HepG2 (cell line): ENCODE measurements around the gene MEAF6. TPM values are rescaled to one million over a fixed set of nuclear protein-coding genes. Genes with fewer than 3 reads are reported as not detected.

ENCODE experiments used
- ATAC-seq: fragments of 200-7000 bp; cut with Tn5 transposase; 3 replicates; pipeline ENCODE4 v1.9.1; 2020; ENCODE audit warnings: mild to moderate bottlenecking, moderate library complexity
- BruUV-seq: library from RNA; stranded (reverse); fragments of 400-500 nt; replicated peaks from 2 replicates; lab custom pipeline; 2021; lab: Mats Ljungman, UMichigan
- CTCF ChIA-PET: fragments of 300-600 bp; formaldehyde crosslinking; extraction: SDS; loops from one replicate; lab custom pipeline; 2021; ENCODE audit warnings: low total read pairs, inconsistent platforms, low intra/inter-chr PET ratio; lab: Yijun Ruan, JAX
- POLR2A ChIA-PET: fragments of 350-600 bp; sonication (Branson Sonifier 250); formaldehyde crosslinking; loops from one replicate; lab custom pipeline; 2020; ENCODE audit warnings: antibody characterized with exemption, inconsistent platforms; lab: Yijun Ruan, JAX
- DNase-seq: peaks from one replicate; pipeline ENCODE4 v3.0.0-alpha.2; 2015; ENCODE audit warnings: low spot score
- FAIRE-seq: peaks from 3 replicates; lab custom pipeline; 2011; peaks lifted over from hg19 to GRCh38; lab: Jason Lieb, UNC
- H2AFZ ChIP-seq: one replicate; pipeline ENCODE4 v1.6.1; 2011; ENCODE audit warnings: low read length, inconsistent platforms
- H3K27ac ChIP-seq: fragments of 300-600 bp; 3 replicates; pipeline ENCODE4 v1.8.0; 2011; ENCODE audit warnings: mixed run types, mild to moderate bottlenecking, mixed read lengths, low read length, inconsistent platforms; ENCODE audit not compliant: insufficient read depth; ENCODE audit errors: extremely low read length
- H3K27me3 ChIP-seq, 2 experiments: fragments of 200-600 bp in 1 of 2; 2 replicates in 1 of 2; 3 replicates in 1 of 2; pipeline versions ENCODE4 v1.6.0 to v1.8.0; 2011; ENCODE audit warnings: low read length in 2 of 2, mild to moderate bottlenecking in 2 of 2, moderate library complexity in 2 of 2, inconsistent platforms in 1 of 2; ENCODE audit not compliant: insufficient read depth in 2 of 2, control insufficient read depth in 1 of 2
- H3K36me3 ChIP-seq, 2 experiments: fragments of 200-600 bp in 1 of 2; replicated peaks in 1 of 2; 2 replicates in 1 of 2; 3 replicates in 1 of 2; pipeline versions ENCODE4 v1.5.1 to v1.8.0; 2011; ENCODE audit warnings: low read length in 2 of 2, inconsistent platforms in 1 of 2; ENCODE audit not compliant: insufficient read depth in 2 of 2, control insufficient read depth in 1 of 2
- H3K4me1 ChIP-seq: 2 replicates; pipeline ENCODE4 v1.5.1; 2012; ENCODE audit warnings: low read length, inconsistent platforms; ENCODE audit not compliant: insufficient read depth
- H3K4me2 ChIP-seq: 2 replicates; pipeline ENCODE4 v1.6.0; 2011; ENCODE audit warnings: low read depth, low read length, inconsistent platforms
- H3K4me3 ChIP-seq, 3 experiments: fragments of 200-600 bp in 1 of 3; sonication (generic), shearing (Covaris generic) in 1 of 3; replicated peaks in 1 of 3; 2 replicates each; pipeline ENCODE4 v1.5.1; 2011 to 2016; ENCODE audit warnings: low read length in 3 of 3, inconsistent platforms in 2 of 3, low read depth in 2 of 3, mild to moderate bottlenecking in 2 of 3, control low read depth in 1 of 3, mixed read lengths in 1 of 3; ENCODE audit not compliant: insufficient read depth in 1 of 3
- H3K79me2 ChIP-seq: one replicate; pipeline ENCODE4 v1.6.1; 2011; ENCODE audit warnings: low read length, inconsistent platforms; ENCODE audit not compliant: insufficient read depth
- H3K9ac ChIP-seq: 2 replicates; pipeline ENCODE4 v1.6.0; 2011; ENCODE audit warnings: mild to moderate bottlenecking, low read depth, low read length, inconsistent platforms; ENCODE audit not compliant: insufficient read depth
- H3K9me3 ChIP-seq: 2 replicates; pipeline ENCODE4 v1.5.1; 2012; ENCODE audit warnings: mild to moderate bottlenecking, low read length
- H4K20me1 ChIP-seq: 2 replicates; pipeline ENCODE4 v1.6.0; 2011; ENCODE audit warnings: inconsistent platforms, mild to moderate bottlenecking, low read length, moderate library complexity; ENCODE audit not compliant: insufficient read depth
- FOXO4 ChIP-seq: sonication (generic); formaldehyde crosslinking; conservative IDR thresholded peaks from 2 replicates; pipeline ENCODE4 v1.8.1; 2023; ENCODE audit warnings: missing genetic modification reagents
- MYC ChIP-seq: sonication (generic); formaldehyde crosslinking; IDR thresholded peaks from 2 replicates; pipeline ENCODE4 v1.9.0; 2021; ENCODE audit warnings: missing genetic modification reagents, borderline replicate concordance
- NFE2 ChIP-seq: sonication (generic); formaldehyde crosslinking; IDR thresholded peaks from 2 replicates; pipeline ENCODE4 v1.4.0; 2020; ENCODE audit warnings: missing genetic modification reagents
- SNAI1 ChIP-seq: sonication (generic); formaldehyde crosslinking; IDR thresholded peaks from 2 replicates; pipeline ENCODE4 v1.5.0; 2020; ENCODE audit warnings: mild to moderate bottlenecking, missing genetic modification reagents, borderline replicate concordance
- ZBTB8A ChIP-seq: sonication (generic); formaldehyde crosslinking; IDR thresholded peaks from 2 replicates; pipeline ENCODE4 v1.4.0; 2020; ENCODE audit warnings: mild to moderate bottlenecking, low read depth, missing genetic modification reagents, borderline replicate concordance
- ZNF383 ChIP-seq: sonication (generic); formaldehyde crosslinking; IDR thresholded peaks from 2 replicates; pipeline ENCODE4 v1.4.0; 2020; ENCODE audit warnings: missing genetic modification reagents, mild to moderate bottlenecking, borderline replicate concordance
- WGBS: methylation state at CpG from one replicate; pipeline ENCODE4 v1.1.6; 2017; ENCODE audit warnings: low lambda C conversion rate; 5-methylcytosine and 5-hydroxymethylcytosine counted together
- in situ Hi-C: cut with HindIII; loops from 2 replicates; pipeline ENCODE4 v1.10.0; 2017; ENCODE audit warnings: low pct_unique_long_range_greater_than_20kb; ENCODE audit not compliant: extremely low pct_ligation_motif_present
- intact Hi-C: fragments of 100-400 bp; cut with micrococcal nuclease; formaldehyde crosslinking; loops from one replicate; pipeline ENCODE4 v1.10.0; 2022; ENCODE audit not compliant: unreplicated experiment
- polyA plus RNA-seq, 8 experiments: library from polyadenylated mRNA; depleted of rRNA in 3 of 8; stranded (reverse) in 7 of 8; unstranded in 1 of 8; fragments of >200 nt; fragmentation: Illumina TruSeq in 4 of 8; extraction: Trizol in 4 of 8; gene quantifications; 2 replicates each; pipeline versions ENCODE4 v1.2.1 to v1.2.3, GENCODE V29; 2011 to 2016; ENCODE audit warnings: low read depth in 4 of 8, missing spikeins in 1 of 8, mixed read lengths in 1 of 8; ENCODE audit not compliant: insufficient read depth in 1 of 8
- total RNA-seq, 5 experiments: library from RNA; depleted of rRNA; stranded (reverse); fragments of >200 nt; fragmentation: Illumina TruSeq; extraction: Trizol; gene quantifications; 2 replicates each; pipeline ENCODE4 v1.2.3, GENCODE V29; 2016; ENCODE audit warnings: low read depth in 1 of 5
- TF ChIP-seq, protein P1 (sequence below): sonication (generic); formaldehyde crosslinking; IDR thresholded peaks from 2 replicates; pipeline ENCODE4 v1.4.0; 2020; ENCODE audit warnings: low read depth, missing genetic modification reagents

Gene MEAF6
- total and polyA plus RNA-seq, 2 of the 13 experiments (the other 11 are each of a cell fraction or from before 2014, with no cell fraction given): 29.5 to 45.6 TPM

DNA sequence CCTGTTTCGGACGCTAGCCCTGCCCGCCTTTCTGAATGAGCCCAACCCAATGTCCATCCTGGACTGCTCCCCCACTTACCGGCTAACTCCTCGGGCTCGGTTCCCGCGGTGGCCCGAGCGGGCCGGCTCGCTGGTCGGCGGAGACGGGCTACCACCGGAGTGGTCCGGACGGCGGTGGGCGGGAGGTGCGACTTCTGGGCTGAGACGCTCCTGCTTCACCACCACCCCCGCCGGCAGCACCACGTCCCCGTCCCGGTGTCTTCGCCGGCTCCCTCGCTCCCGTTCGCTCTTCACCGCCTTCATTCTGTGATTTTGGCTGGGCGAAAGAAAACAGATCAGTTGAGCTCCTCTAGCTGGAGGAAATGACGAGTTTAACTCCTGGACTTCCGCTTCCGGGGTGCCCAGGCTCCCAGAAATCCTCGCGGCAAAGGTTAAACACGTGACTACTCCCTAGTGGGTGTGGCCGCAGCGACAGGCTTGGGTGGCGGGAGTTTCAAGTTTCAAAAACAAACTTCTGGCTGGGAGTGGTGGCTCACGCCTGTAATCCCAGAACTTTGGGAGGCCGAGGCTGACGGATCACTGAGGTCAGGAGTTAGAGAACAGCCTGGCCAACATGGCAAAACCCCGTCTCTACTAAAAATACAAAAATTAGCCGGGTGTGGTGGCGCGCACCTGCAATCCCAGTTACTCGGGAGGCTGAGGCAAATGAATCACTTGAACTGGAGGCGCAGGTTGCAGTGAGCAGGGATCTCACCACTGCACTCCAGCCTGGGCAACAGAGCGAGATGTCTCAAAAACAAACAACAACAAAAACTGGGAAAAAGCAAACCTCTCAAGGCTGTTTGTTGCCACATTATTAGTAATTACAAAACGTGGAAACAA is 39.6 kb upstream of the MEAF6 start, which contains the start of gene SNIP1 (continued):
- TF ChIP-seq, protein P1, sequence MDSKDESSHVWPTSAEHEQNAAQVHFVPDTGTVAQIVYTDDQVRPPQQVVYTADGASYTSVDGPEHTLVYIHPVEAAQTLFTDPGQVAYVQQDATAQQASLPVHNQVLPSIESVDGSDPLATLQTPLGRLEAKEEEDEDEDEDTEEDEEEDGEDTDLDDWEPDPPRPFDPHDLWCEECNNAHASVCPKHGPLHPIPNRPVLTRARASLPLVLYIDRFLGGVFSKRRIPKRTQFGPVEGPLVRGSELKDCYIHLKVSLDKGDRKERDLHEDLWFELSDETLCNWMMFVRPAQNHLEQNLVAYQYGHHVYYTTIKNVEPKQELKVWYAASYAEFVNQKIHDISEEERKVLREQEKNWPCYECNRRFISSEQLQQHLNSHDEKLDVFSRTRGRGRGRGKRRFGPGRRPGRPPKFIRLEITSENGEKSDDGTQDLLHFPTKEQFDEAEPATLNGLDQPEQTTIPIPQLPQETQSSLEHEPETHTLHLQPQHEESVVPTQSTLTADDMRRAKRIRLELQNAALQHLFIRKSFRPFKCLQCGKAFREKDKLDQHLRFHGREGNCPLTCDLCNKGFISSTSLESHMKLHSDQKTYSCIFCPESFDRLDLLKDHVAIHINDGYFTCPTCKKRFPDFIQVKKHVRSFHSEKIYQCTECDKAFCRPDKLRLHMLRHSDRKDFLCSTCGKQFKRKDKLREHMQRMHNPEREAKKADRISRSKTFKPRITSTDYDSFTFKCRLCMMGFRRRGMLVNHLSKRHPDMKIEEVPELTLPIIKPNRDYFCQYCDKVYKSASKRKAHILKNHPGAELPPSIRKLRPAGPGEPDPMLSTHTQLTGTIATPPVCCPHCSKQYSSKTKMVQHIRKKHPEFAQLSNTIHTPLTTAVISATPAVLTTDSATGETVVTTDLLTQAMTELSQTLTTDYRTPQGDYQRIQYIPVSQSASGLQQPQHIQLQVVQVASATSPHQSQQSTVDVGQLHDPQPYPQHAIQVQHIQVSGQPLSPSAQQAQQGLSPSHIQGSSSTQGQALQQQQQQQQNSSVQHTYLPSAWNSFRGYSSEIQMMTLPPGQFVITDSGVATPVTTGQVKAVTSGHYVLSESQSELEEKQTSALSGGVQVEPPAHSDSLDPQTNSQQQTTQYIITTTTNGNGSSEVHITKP (CRISPR knock-in tag): no peak

DNA sequence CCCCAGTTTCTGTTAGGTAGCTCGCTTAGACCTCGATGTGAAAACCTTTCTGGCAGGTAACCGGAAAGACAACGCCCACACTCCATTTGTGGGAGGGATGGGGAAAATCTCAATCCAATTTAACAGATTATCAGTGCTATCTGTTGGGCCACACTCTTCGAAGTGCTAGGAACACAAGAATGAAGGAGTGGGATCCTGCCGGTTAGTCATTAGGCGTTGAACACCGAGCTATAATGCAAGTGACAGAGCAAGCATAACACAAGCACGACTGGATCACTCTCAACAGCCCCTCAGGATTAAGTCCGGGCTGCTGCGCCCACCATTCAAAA is 39.0 kb upstream of the MEAF6 start:
- H3K27me3 ChIP-seq: no peaks in the 10 kb centered on the region; a peak in 1 of 5 replicates
- no peaks in the 10 kb centered on the region; the same call in 1 of the 2 replicates for H4K20me1 ChIP-seq
- peaks cover 37% of the 10 kb centered on the region for H3K4me1 ChIP-seq
- WGBS: 2% methylated on average over 11 of the region's 11 CpGs
- no peak for FAIRE-seq
- intact Hi-C loops: no loop called here
- H3K79me2 ChIP-seq: peaks cover 34% of the 10 kb centered on the region
- DNase-seq: no peak
- H3K9ac ChIP-seq: peak overlapping the region; percentile 96
- no peaks in the 10 kb centered on the region for H3K9me3 ChIP-seq
- H3K27ac ChIP-seq: peak overlapping the region; percentile 70
- ChIA-PET CTCF (no interaction called here), POLR2A (interaction anchor here (0.6 to 1.3 kb wide), 6 partner anchors 10 to 138 kb away, joined by 3 to 18 read pairs (median 5); partner anchors contain the start of genes GNL2 and MEAF6)
- H3K4me2 ChIP-seq: peak overlapping the region; percentile 85
- ATAC-seq: peak; percentile 13; the same call in 1 of the 3 replicates
- BruUV-seq: TSS peak; percentile 73
- peak overlapping the region; percentile 93 to 98 (median 93) for H3K4me3 ChIP-seq
- H3K36me3 ChIP-seq: peaks cover 2 to 24% of the 10 kb centered on the region in 2 experiments; a peak in 3 of 5 replicates
- in situ Hi-C loops: no loop called here
- H2AFZ ChIP-seq: no peak overlapping the region
- TF ChIP-seq ZNF383: peak; percentile 57; the same call in 1 of the 2 replicates
- TF ChIP-seq MYC: no peak
- 0 out of 2 replicates have a peak, but pooled peaks have one; percentile 18 for TF ChIP-seq ZBTB8A (CRISPR knock-in tag)
- TF ChIP-seq SNAI1 (CRISPR knock-in tag): 0 out of 2 replicates have a peak, but pooled peaks have one; percentile 30
- 0 out of 2 replicates have a peak, but pooled peaks have one; percentile 12 for TF ChIP-seq FOXO4 (CRISPR knock-in tag)
- TF ChIP-seq NFE2: no peak
